ENCODE measurements around the gene TIAL1.

DNA sequence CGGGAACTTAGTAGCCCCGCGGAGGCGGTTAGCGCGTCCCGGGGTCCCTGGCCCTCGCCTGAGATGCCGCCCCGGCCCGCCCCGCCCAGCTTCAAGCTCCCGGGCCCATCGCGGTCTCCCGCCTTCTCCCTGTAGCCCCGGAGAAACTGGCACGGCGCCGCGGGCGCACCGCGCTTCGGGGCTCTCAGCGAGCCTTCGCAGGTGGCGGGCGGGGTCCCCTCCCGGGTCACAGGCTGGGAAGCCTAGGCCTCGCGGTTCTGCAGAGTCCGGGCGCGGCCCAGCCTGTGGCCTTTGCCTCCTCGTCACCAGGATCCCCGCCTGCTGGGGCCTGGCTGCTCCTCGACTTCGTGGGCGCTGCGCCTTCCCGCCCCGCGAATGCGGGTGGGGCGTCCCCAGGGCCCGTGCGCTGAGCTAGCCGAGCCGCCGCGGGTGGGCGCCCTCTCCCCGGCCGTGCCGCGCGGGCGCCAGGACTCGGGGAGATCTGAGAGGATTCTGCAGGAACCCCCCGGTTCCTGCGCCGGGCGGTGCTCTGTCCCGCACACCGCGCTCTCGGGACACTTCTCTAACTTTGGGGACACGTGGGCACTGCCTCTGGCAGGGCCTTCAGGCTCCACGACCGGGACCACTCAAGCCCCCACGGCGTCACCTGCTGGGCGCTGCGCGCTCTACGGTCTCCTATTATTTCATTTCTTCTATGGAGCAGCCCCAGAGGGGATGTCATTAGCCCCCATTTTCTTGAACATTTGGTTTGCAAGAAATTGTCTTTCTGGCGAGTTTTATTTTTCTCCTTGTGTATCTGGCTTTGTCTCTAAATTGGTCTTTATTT is 53.6 kb downstream of the TIAL1 start:
- TF ChIP-seq, protein P1, sequence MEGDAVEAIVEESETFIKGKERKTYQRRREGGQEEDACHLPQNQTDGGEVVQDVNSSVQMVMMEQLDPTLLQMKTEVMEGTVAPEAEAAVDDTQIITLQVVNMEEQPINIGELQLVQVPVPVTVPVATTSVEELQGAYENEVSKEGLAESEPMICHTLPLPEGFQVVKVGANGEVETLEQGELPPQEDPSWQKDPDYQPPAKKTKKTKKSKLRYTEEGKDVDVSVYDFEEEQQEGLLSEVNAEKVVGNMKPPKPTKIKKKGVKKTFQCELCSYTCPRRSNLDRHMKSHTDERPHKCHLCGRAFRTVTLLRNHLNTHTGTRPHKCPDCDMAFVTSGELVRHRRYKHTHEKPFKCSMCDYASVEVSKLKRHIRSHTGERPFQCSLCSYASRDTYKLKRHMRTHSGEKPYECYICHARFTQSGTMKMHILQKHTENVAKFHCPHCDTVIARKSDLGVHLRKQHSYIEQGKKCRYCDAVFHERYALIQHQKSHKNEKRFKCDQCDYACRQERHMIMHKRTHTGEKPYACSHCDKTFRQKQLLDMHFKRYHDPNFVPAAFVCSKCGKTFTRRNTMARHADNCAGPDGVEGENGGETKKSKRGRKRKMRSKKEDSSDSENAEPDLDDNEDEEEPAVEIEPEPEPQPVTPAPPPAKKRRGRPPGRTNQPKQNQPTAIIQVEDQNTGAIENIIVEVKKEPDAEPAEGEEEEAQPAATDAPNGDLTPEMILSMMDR (IDR thresholded peaks at IDR 0.05), result peak; percentile 37 to 63 (median 50)
- no peak for TF ChIP-seq POLR2A (IDR thresholded peaks at IDR 0.05)
